Body of pancreas (tissue), 4 donors: ENCODE measurements around the gene TMBIM6.

Experiments used
- POLR2A ChIP-seq, 3 donors: fragments of 450-650 bp; IDR thresholded peaks; one replicate each; pipeline ENCODE4 v1.6.1; 2016; ENCODE audit warnings: antibody characterized with exemption in 3 of 3, mild to moderate bottlenecking in 2 of 3
- TF ChIP-seq, protein P1 (sequence below), 7 experiments: fragments of 450-650 bp in 4 of 7; fragments of 200-600 bp in 3 of 7; sonication (generic) in 3 of 7; IDR thresholded peaks; one replicate each; pipeline ENCODE4 v1.5.1; 2016 to 2019; ENCODE audit warnings: antibody characterized with exemption in 7 of 7

DNA sequence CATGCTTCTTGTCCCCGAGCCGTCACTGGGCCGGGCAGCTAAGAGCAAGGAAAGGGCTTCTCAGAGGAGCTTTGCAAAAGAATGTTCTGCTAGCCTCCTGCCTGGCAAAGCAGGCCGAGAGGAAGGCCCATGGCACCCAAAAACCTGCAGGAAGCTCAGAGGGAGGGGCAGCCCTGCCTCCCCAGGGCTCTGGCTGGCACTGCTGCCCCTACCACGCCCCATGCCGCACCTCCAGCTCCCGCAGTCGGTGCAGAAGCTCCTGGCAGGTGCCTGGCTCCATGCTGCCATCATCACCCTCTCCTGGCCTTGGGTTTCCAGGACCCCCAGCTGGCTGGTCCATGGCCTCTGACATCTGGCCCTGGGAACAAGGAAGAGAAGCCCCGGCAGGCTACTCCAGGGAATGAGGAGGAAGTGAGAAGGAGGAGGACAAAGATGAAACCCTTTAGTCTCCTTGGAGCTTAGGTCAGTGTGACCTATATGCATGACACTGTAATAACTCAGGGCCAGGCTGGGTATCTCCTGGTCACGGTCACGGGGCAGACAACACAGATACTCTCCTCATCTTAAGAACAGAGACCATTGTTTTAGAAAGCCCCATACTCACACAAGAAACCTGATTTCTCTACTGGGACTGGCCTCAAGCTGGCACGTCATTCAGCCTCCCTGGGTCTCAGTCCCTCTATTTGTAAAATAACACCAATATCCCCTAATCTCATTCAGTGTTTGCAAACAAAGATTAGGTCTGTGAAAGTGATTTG, 62.5 kb downstream of the TMBIM6 start:
- TF ChIP-seq, protein P1, sequence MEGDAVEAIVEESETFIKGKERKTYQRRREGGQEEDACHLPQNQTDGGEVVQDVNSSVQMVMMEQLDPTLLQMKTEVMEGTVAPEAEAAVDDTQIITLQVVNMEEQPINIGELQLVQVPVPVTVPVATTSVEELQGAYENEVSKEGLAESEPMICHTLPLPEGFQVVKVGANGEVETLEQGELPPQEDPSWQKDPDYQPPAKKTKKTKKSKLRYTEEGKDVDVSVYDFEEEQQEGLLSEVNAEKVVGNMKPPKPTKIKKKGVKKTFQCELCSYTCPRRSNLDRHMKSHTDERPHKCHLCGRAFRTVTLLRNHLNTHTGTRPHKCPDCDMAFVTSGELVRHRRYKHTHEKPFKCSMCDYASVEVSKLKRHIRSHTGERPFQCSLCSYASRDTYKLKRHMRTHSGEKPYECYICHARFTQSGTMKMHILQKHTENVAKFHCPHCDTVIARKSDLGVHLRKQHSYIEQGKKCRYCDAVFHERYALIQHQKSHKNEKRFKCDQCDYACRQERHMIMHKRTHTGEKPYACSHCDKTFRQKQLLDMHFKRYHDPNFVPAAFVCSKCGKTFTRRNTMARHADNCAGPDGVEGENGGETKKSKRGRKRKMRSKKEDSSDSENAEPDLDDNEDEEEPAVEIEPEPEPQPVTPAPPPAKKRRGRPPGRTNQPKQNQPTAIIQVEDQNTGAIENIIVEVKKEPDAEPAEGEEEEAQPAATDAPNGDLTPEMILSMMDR (IDR thresholded peaks at IDR 0.05), result no peak
- TF ChIP-seq POLR2A (IDR thresholded peaks at IDR 0.05), result no peak
